GM12892 (cell line): Measurements from ENCODE around the gene MAP3K1.
"Not testable (repeated sequence)": the region's sequence is repeated elsewhere in the genome, so short reads cannot be mapped to it uniquely, and the experiment has no call there.

Source experiments
- POLR2A ChIP-seq: IDR thresholded peaks from 2 replicates; pipeline ENCODE4 v1.6.1; 2011; ENCODE audit warnings: low read depth, low read length, control low read depth
- POLR2AphosphoS5 ChIP-seq: IDR thresholded peaks from 2 replicates; pipeline ENCODE4 v1.6.1; 2011; ENCODE audit warnings: low read depth, low read length, control low read depth
- TAF1 ChIP-seq: IDR thresholded peaks from 2 replicates; pipeline ENCODE4 v1.6.1; 2011; ENCODE audit warnings: low read depth, mild to moderate bottlenecking, control low read depth, low read length, borderline replicate concordance

DNA sequence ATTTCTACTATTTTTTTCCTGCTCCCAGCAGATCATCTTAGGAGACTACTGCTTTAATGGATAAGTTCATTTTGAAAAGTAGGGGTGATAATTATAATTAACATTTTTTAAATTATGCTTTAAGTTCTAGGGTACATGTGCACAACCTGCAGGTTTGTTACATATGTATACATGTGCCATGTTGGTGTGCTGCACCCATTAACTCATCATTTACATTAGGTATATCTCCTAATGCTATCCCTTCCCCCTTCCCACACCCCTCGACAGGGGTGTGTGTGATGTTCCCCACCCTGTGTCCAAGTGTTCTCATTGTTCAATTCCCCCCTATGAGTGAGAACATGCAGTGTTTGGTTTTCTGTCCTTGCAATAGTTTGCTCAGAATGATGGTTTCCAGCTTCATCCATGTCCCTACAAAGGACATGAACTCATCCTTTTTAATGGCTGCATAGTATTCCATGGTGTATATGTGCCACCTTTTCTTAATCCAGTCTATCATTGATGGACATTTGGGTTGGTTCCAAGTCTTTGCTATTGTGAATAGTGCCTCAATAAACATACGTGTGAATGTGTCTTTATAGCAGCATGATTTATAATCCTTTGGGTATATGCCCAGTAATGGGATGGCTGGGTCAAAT, 39.0 kb upstream of the MAP3K1 start:
- not testable (repeated sequence) for TF ChIP-seq POLR2A, TAF1, POLR2AphosphoS5
